IPS-NIHi7 (cell line): ENCODE results near the gene JKAMP.

Source experiments
- DNase-seq: peaks from one replicate; pipeline ENCODE4 v3.0.0; 2012; ENCODE audit warnings: mixed read lengths; ENCODE audit errors: extremely low spot score

JKAMP gene

GRCh38 chr14:59481407-59481806 lies 2.9 kb upstream of the JKAMP start:
- no peak for DNase-seq

- no peak for DNase-seq
Observed at GRCh38 chr14:59481871-59482540, 2.3 kb upstream of the JKAMP start.

- DNase-seq: no peak
Observed at GRCh38 chr14:59482541-59483331, 1.6 kb upstream of the JKAMP start.

GRCh38 chr14:59483363-59483762 lies 954 bp upstream of the JKAMP start:
- DNase-seq: peak; percentile 15

GRCh38 chr14:59484639-59485175 lies 390 bp downstream of the JKAMP start:
- DNase-seq: no peak

DNA sequence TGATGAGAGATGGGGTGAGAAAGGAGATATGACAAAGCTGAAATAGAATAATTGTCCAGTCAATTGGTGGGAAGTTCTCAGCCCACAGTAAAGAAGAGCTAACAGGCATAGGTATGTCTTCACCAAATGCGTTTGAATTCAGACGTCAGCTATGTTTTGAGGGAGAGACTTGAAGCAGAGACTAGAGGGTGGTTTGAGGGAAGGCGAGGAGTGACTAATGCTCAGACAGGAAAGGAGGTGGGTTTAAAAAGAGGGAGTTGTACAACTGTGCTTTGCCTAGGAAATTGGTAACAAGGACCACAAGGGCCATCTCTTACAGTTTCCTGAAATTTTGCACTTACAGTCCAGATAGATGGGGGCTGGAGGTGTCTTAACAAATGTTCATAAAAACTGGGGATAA lies 6.4 kb downstream of the JKAMP start:
- DNase-seq: no peak

DNA sequence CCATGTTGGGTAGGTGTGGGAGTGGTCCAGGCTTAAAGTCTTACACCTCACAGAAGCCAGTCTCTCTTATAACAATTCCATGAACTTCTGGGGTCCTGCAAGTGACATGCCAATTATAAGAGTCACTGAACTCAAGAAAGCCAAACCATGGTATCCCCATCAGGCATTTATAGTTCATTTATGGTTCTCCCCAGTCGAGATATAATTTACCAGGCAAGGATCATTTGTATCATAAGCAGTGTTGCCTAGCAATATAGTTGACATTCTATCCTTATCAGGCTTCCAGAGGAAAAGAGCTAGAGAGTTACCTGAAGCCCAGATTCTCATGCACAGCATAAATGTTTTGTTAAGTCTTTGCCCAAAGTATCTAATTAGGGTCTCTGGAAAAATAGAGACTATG lies 8.1 kb downstream of the JKAMP start:
- DNase-seq: no peak

DNA sequence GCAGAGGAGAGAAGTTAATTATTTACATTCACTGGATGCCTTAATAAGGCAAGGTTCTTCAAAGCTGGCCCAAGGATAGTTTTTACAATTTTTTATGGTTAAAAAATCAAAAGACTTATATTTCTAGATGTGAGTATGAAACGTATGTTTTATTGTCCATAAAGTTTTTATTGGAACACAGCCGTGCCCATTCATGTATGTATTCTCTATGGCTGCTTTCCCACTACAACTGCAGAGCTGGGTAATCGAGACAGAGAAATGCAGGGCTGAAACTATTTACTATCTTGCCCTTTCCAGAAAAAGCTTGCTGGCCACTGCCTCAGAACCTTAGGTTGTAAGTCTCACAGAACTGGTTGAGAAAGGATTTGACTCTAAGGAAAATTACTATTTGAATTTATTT lies 16.4 kb downstream of the JKAMP start:
- DNase-seq: no peak

GRCh38 chr14:59503256-59503655 lies 18.9 kb downstream of the JKAMP start:
- no peak for DNase-seq

- DNase-seq: peak; percentile 88
Observed at GRCh38 chr14:59507063-59507751, 22.9 kb downstream of the JKAMP start.

DNA sequence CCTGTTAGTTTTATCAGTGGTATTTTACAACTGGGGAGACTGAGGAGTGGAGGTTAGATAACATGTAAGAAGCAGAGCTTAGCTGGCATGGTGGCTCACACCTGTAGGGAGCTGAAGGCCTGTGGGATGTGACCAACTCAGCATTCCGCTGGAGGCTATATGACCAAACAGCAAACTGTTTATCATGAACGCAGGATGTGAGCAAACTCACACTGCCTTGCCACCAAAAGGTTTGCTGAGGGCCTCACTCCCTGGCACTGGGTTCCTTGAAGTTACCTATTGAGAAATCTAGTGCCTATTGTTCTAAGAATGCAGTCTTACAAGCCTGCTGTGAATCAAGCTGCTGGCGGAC lies 23.4 kb downstream of the JKAMP start:
- no peak for DNase-seq

- DNase-seq: no peak
Observed at GRCh38 chr14:59509101-59509500, 24.8 kb downstream of the JKAMP start.

DNA sequence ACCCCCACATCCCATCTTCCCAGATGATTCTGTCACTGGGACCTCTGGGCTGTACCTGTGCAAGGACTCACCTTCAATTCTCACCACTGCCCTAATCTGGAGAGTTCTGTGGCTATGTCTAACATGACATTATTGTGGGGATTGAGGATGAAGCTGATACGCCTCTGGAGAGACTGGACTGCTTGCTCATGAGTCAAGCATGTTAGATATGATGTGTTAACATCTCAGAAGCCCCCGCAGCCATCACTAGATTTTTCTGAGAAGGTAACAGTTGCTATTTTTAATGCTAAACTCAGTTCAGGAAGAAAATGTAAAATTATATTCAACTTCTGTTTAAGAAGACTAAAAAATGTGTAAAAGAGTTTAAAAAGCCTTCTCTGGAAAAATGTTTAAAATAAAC lies 25.7 kb downstream of the JKAMP start:
- no peak for DNase-seq

DNA sequence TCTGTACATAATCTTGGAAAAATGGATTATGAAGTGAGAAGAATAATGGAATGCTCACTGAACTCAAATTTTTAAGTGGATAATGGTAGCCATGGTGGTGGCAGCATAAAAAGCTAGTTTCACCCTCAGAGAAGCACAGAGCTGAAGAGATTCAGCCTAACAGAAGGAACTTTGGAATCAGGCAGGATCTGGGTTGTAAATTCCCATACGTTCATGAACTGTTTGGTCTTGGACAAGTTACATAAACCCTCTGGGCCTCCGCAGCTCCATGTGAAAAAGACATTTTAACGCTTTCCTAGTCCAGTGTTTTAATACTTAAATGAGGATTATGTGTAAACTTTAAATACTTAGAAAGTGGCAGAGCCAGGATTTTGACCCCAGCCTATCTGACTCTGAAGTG lies 26.6 kb downstream of the JKAMP start:
- DNase-seq: no peak

- peak; percentile 79 for DNase-seq
Observed at GRCh38 chr14:59511916-59512575, 27.7 kb downstream of the JKAMP start.

DNA sequence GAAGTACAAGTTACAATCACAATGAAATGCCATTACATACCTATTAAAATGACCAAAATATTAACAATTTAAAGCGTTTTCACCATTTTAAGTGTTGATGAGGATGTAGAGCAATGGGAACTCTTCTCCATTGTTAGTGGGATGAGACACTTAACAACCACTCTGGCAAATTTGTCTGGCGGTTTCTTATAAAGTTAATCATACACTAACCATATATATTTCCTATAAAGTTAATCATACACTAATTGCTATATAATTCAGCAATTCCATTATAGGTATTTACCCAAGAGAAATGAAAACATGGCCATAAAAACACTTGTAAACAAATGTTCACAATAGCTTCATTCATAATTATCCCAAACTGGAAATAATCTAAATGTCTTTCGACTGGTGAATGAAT lies 35.9 kb downstream of the JKAMP start:
- DNase-seq: no peak

- DNase-seq: no peak
Observed at GRCh38 chr14:59529189-59529588, 44.9 kb downstream of the JKAMP start.

DNA sequence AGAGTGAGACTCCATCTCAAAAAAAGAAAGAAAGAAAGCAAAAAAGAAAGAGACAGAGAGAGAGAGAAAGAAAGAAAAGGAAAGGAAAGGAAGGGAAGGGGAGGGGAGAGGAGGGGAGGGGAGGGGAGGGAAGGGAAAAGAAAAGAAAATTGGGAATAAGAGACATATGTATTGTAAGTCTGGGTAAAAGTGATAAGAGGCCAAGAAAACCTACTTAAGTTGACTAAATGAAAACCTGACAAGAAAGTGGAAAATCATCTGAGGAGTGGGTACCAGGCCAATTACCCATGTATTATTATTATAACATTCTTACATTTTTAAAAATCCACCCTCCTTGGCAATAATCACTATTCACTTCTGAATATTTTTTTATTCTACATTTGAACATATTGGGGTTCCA lies 46.0 kb downstream of the JKAMP start:
- no peak for DNase-seq

- no peak for DNase-seq
Observed at GRCh38 chr14:59532419-59532818, 48.1 kb downstream of the JKAMP start.

DNA sequence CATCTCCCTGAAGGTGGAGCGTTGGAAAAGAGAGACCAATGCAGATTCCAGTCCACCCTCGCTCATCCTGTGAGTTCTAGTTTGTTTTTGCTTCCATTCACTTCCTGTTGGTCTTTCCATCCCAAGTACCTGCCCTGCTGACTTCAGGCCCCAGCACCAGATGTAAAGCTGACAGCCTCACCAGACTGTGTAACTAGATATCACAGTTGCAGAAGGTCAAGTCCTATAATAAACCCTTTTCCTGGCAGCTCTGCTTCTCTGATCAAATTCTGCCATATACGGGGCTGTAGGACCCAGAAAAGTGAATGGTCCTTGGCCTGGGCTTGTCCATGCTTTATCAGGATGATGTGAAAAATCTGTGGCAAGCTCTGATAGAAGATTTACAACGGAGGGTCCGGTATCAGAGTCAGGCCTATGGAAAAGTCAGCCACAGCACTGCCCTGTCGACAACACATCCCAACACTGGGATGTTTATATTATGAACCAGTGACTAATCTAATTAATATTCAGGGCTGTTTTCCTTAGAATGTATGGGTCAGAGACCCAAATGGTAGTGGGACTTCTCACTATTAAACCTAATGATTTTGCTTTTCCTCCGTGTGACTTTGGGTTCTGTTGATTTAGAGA lies 50.2 kb downstream of the JKAMP start:
- DNase-seq: no peak

DNA sequence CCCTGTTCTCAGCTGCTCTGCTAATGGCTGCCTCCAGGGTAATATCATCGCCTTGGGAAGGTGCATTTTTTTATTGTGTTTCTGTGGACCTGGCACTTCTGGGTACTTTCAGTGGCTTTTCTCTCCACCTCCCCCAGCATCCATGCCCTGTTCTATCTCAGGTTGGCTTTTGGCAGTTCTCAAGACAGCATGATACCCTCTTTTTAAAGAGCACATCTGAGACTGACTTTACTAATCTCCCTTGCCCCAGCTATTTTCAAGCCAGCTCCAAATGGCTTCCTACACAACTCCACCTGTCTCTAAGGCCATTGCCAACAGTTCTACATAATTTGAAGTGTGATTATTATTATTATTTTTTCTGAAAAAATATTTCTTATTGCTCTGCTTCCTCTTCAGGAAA lies 53.2 kb downstream of the JKAMP start:
- no peak for DNase-seq

DNA sequence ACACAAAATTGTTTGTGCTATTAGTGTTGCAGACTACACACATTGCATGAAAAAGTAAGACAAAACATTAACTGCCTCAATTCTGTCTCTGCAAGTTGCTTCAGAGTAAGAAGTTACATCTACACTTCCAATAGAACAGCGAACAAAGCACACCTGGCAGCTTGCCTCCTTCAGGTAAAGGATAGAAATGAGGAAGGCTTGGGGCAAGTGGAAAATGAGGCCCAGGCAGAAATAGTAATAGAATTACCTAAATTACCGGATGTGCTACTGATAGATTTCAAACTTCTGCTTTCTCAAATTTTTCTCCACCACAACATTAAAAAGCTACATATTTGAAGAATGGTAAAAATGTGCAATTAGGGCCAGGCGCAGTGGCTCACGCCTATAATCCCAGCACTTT lies 54.6 kb downstream of the JKAMP start:
- DNase-seq: no peak
